C4-2B (cell line): ENCODE data around the gene CDKN2B-AS1.

Experiments used
- ZFX ChIP-seq: fragments of 450-650 bp; IDR thresholded peaks from 2 replicates; pipeline ENCODE4 v1.6.1; 2017
- TF ChIP-seq, protein P1 (sequence below): fragments of 450-650 bp; conservative IDR thresholded peaks from 2 replicates; pipeline ENCODE4 v1.5.1; 2017; ENCODE audit warnings: mild to moderate bottlenecking

- TF ChIP-seq, protein P1, sequence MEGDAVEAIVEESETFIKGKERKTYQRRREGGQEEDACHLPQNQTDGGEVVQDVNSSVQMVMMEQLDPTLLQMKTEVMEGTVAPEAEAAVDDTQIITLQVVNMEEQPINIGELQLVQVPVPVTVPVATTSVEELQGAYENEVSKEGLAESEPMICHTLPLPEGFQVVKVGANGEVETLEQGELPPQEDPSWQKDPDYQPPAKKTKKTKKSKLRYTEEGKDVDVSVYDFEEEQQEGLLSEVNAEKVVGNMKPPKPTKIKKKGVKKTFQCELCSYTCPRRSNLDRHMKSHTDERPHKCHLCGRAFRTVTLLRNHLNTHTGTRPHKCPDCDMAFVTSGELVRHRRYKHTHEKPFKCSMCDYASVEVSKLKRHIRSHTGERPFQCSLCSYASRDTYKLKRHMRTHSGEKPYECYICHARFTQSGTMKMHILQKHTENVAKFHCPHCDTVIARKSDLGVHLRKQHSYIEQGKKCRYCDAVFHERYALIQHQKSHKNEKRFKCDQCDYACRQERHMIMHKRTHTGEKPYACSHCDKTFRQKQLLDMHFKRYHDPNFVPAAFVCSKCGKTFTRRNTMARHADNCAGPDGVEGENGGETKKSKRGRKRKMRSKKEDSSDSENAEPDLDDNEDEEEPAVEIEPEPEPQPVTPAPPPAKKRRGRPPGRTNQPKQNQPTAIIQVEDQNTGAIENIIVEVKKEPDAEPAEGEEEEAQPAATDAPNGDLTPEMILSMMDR, result no peak
- no peak for TF ChIP-seq ZFX
Observed at GRCh38 chr9:22088717-22089061, 94.1 kb downstream of the CDKN2B-AS1 start.
